Activated naive CD8-positive, alpha-beta T cell (primary cell): ENCODE results near the gene ZDHHC12.

Experiments used
- H3K27ac Mint-ChIP-seq: one replicate; pipeline ENCODE4 v1.8.0; 2021; ENCODE audit warnings: mixed read lengths
- H3K27me3 Mint-ChIP-seq: one replicate; pipeline ENCODE4 v1.8.0; 2021; ENCODE audit warnings: mixed read lengths
- H3K36me3 Mint-ChIP-seq: one replicate; pipeline ENCODE4 v1.8.0; 2021; ENCODE audit warnings: mixed read lengths
- H3K4me1 Mint-ChIP-seq: one replicate; pipeline ENCODE4 v1.8.0; 2021; ENCODE audit warnings: low read depth, mixed read lengths
- H3K4me3 Mint-ChIP-seq: one replicate; pipeline ENCODE4 v1.8.0; 2021; ENCODE audit warnings: mild to moderate bottlenecking, mixed read lengths
- H3K9me3 Mint-ChIP-seq: one replicate; pipeline ENCODE4 v1.8.0; 2021; ENCODE audit warnings: low read depth, mixed read lengths

Gene ZDHHC12

GRCh38 chr9:128743421-128743820 is 19.5 kb upstream of the ZDHHC12 start:
- Mint-ChIP-seq H3K4me3 (no peak overlapping the region), H3K27ac (no peak overlapping the region), H3K27me3 (no peaks in the 10 kb centered on the region), H3K36me3 (no peaks in the 10 kb centered on the region), H3K4me1 (no peaks in the 10 kb centered on the region), H3K9me3 (no peaks in the 10 kb centered on the region)

GRCh38 chr9:128742401-128742800 is 18.5 kb upstream of the ZDHHC12 start:
- Mint-ChIP-seq H3K9me3 (no peaks in the 10 kb centered on the region), H3K4me1 (no peaks in the 10 kb centered on the region), H3K27ac (no peak overlapping the region), H3K36me3 (peaks cover under 1% of the 10 kb centered on the region), H3K27me3 (no peaks in the 10 kb centered on the region), H3K4me3 (no peak overlapping the region)

- H3K4me1 Mint-ChIP-seq, result no peaks in the 10 kb centered on the region
- H3K4me3 Mint-ChIP-seq, result no peak overlapping the region
- H3K9me3 Mint-ChIP-seq, result no peaks in the 10 kb centered on the region
- no peaks in the 10 kb centered on the region for H3K27me3 Mint-ChIP-seq
- no peak overlapping the region for H3K27ac Mint-ChIP-seq
- peaks cover 5% of the 10 kb centered on the region for H3K36me3 Mint-ChIP-seq
Measured at GRCh38 chr9:128735373-128735772, 11.4 kb upstream of the ZDHHC12 start.

GRCh38 chr9:128733256-128733655 is 9.3 kb upstream of the ZDHHC12 start:
- Mint-ChIP-seq H3K4me3 (no peak overlapping the region), H3K36me3 (peaks cover 5% of the 10 kb centered on the region), H3K27me3 (no peaks in the 10 kb centered on the region), H3K27ac (no peak overlapping the region), H3K9me3 (no peaks in the 10 kb centered on the region), H3K4me1 (no peaks in the 10 kb centered on the region)

- no peaks in the 10 kb centered on the region for H3K9me3 Mint-ChIP-seq
- peaks cover 5% of the 10 kb centered on the region for H3K36me3 Mint-ChIP-seq
- no peaks in the 10 kb centered on the region for H3K27me3 Mint-ChIP-seq
- no peaks in the 10 kb centered on the region for H3K4me1 Mint-ChIP-seq
- H3K4me3 Mint-ChIP-seq, result no peak overlapping the region
- H3K27ac Mint-ChIP-seq, result no peak overlapping the region
Measured at GRCh38 chr9:128732576-128732975, 8.6 kb upstream of the ZDHHC12 start.

- no peak overlapping the region for H3K27ac Mint-ChIP-seq
Measured at GRCh38 chr9:128731691-128732090, 7.8 kb upstream of the ZDHHC12 start.

GRCh38 chr9:128731093-128731492 is 7.2 kb upstream of the ZDHHC12 start:
- Mint-ChIP-seq H3K4me3 (no peak overlapping the region), H3K4me1 (no peaks in the 10 kb centered on the region), H3K27me3 (no peaks in the 10 kb centered on the region), H3K36me3 (peaks cover 2% of the 10 kb centered on the region), H3K9me3 (no peaks in the 10 kb centered on the region), H3K27ac (no peak overlapping the region)

More at GRCh38 chr9:128731691-128732090, 7.8 kb upstream of the ZDHHC12 start:
- Mint-ChIP-seq H3K36me3 (peaks cover 2% of the 10 kb centered on the region), H3K4me1 (no peaks in the 10 kb centered on the region), H3K9me3 (no peaks in the 10 kb centered on the region), H3K27me3 (no peaks in the 10 kb centered on the region), H3K4me3 (no peak overlapping the region)

GRCh38 chr9:128729766-128730517 is 6.0 kb upstream of the ZDHHC12 start:
- H3K4me3 Mint-ChIP-seq, result no peak overlapping the region
- H3K36me3 Mint-ChIP-seq, result no peaks in the 10 kb centered on the region
- no peaks in the 10 kb centered on the region for H3K27me3 Mint-ChIP-seq
- H3K27ac Mint-ChIP-seq, result no peak overlapping the region
- peaks cover 4% of the 10 kb centered on the region for H3K4me1 Mint-ChIP-seq
- H3K9me3 Mint-ChIP-seq, result no peaks in the 10 kb centered on the region

GRCh38 chr9:128729302-128729701 is 5.4 kb upstream of the ZDHHC12 start:
- Mint-ChIP-seq H3K4me3 (no peak overlapping the region), H3K4me1 (peaks cover 10% of the 10 kb centered on the region), H3K9me3 (no peaks in the 10 kb centered on the region), H3K36me3 (no peaks in the 10 kb centered on the region), H3K27ac (no peak overlapping the region), H3K27me3 (no peaks in the 10 kb centered on the region)

- no peaks in the 10 kb centered on the region for H3K36me3 Mint-ChIP-seq
- no peaks in the 10 kb centered on the region for H3K27me3 Mint-ChIP-seq
- no peak overlapping the region for H3K4me3 Mint-ChIP-seq
- H3K9me3 Mint-ChIP-seq, result no peaks in the 10 kb centered on the region
- no peak overlapping the region for H3K27ac Mint-ChIP-seq
- peaks cover 17% of the 10 kb centered on the region for H3K4me1 Mint-ChIP-seq
Measured at GRCh38 chr9:128728298-128728697, 4.4 kb upstream of the ZDHHC12 start.

GRCh38 chr9:128727640-128728248 is 3.8 kb upstream of the ZDHHC12 start:
- Mint-ChIP-seq H3K36me3 (no peaks in the 10 kb centered on the region), H3K4me1 (peaks cover 22% of the 10 kb centered on the region), H3K27me3 (no peaks in the 10 kb centered on the region), H3K9me3 (no peaks in the 10 kb centered on the region), H3K4me3 (no peak overlapping the region), H3K27ac (no peak overlapping the region)

- no peaks in the 10 kb centered on the region for H3K9me3 Mint-ChIP-seq
- H3K4me3 Mint-ChIP-seq, result peak overlapping the region; percentile 92
- H3K36me3 Mint-ChIP-seq, result no peaks in the 10 kb centered on the region
- no peaks in the 10 kb centered on the region for H3K27me3 Mint-ChIP-seq
- H3K27ac Mint-ChIP-seq, result no peak overlapping the region
- peaks cover 28% of the 10 kb centered on the region for H3K4me1 Mint-ChIP-seq
Measured at GRCh38 chr9:128724744-128725211, 851 bp upstream of the ZDHHC12 start.

GRCh38 chr9:128723352-128723865 is 518 bp downstream of the ZDHHC12 start:
- H3K27ac Mint-ChIP-seq, result peak overlapping the region; percentile 90
- no peaks in the 10 kb centered on the region for H3K27me3 Mint-ChIP-seq
- H3K36me3 Mint-ChIP-seq, result no peaks in the 10 kb centered on the region

GRCh38 chr9:128722380-128723351 is 1.3 kb downstream of the ZDHHC12 start:
- Mint-ChIP-seq H3K27me3 (no peaks in the 10 kb centered on the region), H3K4me3 (peak overlapping the region; percentile 92), H3K27ac (peak overlapping the region; percentile 70), H3K36me3 (no peaks in the 10 kb centered on the region), H3K9me3 (no peaks in the 10 kb centered on the region), H3K4me1 (peaks cover 28% of the 10 kb centered on the region)

More at GRCh38 chr9:128723352-128723865, 518 bp downstream of the ZDHHC12 start:
- H3K4me1 Mint-ChIP-seq, result peaks cover 28% of the 10 kb centered on the region
- peak overlapping the region; percentile 92 for H3K4me3 Mint-ChIP-seq
- H3K9me3 Mint-ChIP-seq, result no peaks in the 10 kb centered on the region
